CD14-positive monocyte (primary cell): ENCODE data around the gene CHN1. TPM values are rescaled to one million over a fixed set of nuclear protein-coding genes. Genes with fewer than 3 reads are reported as not detected.

ENCODE experiments used
- DNase-seq, 3 donors: peaks; one replicate each; pipeline ENCODE4 v3.0.0-alpha.2; 2011 to 2022
- H2AFZ ChIP-seq: 2 replicates; pipeline ENCODE4 v1.6.0; 2012; ENCODE audit warnings: mild to moderate bottlenecking, low read depth, low read length, inconsistent platforms; ENCODE audit not compliant: insufficient read depth, poor library complexity, severe bottlenecking
- H3K27ac ChIP-seq, 2 donors: 1 replicate in 1 of 2; 2 replicates in 1 of 2; pipeline ENCODE4 v1.5.1; 2012 to 2013; ENCODE audit warnings: low read length in 2 of 2, control low read depth in 1 of 2, inconsistent platforms in 1 of 2, low read depth in 1 of 2, mild to moderate bottlenecking in 1 of 2
- H3K27me3 ChIP-seq, 2 donors: one replicate each; pipeline versions ENCODE4 v1.6.0 to v1.6.1; 2011 to 2013; ENCODE audit warnings: low read length in 2 of 2; ENCODE audit not compliant: control insufficient read depth in 2 of 2, insufficient read depth in 2 of 2
- H3K36me3 ChIP-seq, 2 donors: replicated peaks in 1 of 2; 1 replicate in 1 of 2; 2 replicates in 1 of 2; pipeline versions ENCODE4 v1.5.1 to v1.6.1; 2012 to 2013; ENCODE audit warnings: low read length in 2 of 2, control low read depth in 1 of 2, inconsistent platforms in 1 of 2, mild to moderate bottlenecking in 1 of 2; ENCODE audit not compliant: insufficient read depth in 2 of 2, control insufficient read depth in 1 of 2
- H3K4me1 ChIP-seq, 2 donors: 1 replicate in 1 of 2; 2 replicates in 1 of 2; pipeline versions ENCODE4 v1.5.1 to v1.6.1; 2012 to 2013; ENCODE audit warnings: low read length in 2 of 2, control low read depth in 1 of 2, inconsistent platforms in 1 of 2, mild to moderate bottlenecking in 1 of 2, moderate library complexity in 1 of 2; ENCODE audit not compliant: insufficient read depth in 2 of 2, control insufficient read depth in 1 of 2
- H3K4me2 ChIP-seq: replicated peaks from 2 replicates; pipeline ENCODE3; 2012; ENCODE audit warnings: low read length, moderate library complexity, mild to moderate bottlenecking; ENCODE audit not compliant: poor library complexity, severe bottlenecking; ENCODE audit errors: extremely low read depth
- H3K4me3 ChIP-seq, 3 experiments: fragments of 200-600 bp in 1 of 3; sonication (generic) in 1 of 3; replicated peaks in 1 of 3; 1 replicate in 2 of 3; 2 replicates in 1 of 3; pipeline ENCODE4 v1.5.1; 2011 to 2013; ENCODE audit warnings: low read length in 3 of 3, mild to moderate bottlenecking in 3 of 3, control low read depth in 2 of 3, low read depth in 2 of 3, inconsistent platforms in 1 of 3, moderate library complexity in 1 of 3
- H3K79me2 ChIP-seq: 2 replicates; pipeline ENCODE4 v1.6.0; 2012; ENCODE audit warnings: mild to moderate bottlenecking, control low read depth, inconsistent platforms, low read length, moderate library complexity; ENCODE audit not compliant: insufficient read depth
- H3K9ac ChIP-seq: 2 replicates; pipeline ENCODE4 v1.6.0; 2017; ENCODE audit warnings: low read length, mild to moderate bottlenecking; ENCODE audit not compliant: insufficient read depth, poor library complexity, severe bottlenecking
- H3K9me3 ChIP-seq, 2 donors: replicated peaks in 1 of 2; 1 replicate in 1 of 2; 2 replicates in 1 of 2; pipeline versions ENCODE4 v1.5.1 to v1.6.1; 2012 to 2013; ENCODE audit warnings: low read length in 2 of 2, control low read depth in 1 of 2; ENCODE audit not compliant: control insufficient read depth in 1 of 2, insufficient read depth in 1 of 2
- H4K20me1 ChIP-seq: 2 replicates; pipeline ENCODE4 v1.6.0; 2012; ENCODE audit warnings: mild to moderate bottlenecking, low read length, control low read depth, moderate library complexity; ENCODE audit not compliant: insufficient read depth
- H3K27ac Mint-ChIP-seq, 7 donors: one replicate each; pipeline ENCODE4 v1.8.0; 2020; ENCODE audit warnings: mild to moderate bottlenecking in 7 of 7, mixed read lengths in 7 of 7, moderate library complexity in 6 of 7, inconsistent platforms in 2 of 7
- H3K27me3 Mint-ChIP-seq, 3 donors: one replicate each; pipeline ENCODE4 v1.8.0; 2021 to 2022; ENCODE audit warnings: low read depth in 3 of 3, mild to moderate bottlenecking in 3 of 3, mixed read lengths in 3 of 3, moderate library complexity in 3 of 3, inconsistent platforms in 1 of 3
- H3K36me3 Mint-ChIP-seq, 2 donors: one replicate each; pipeline ENCODE4 v1.8.0; 2020; ENCODE audit warnings: mixed read lengths in 2 of 2, inconsistent platforms in 1 of 2, mild to moderate bottlenecking in 1 of 2
- H3K4me1 Mint-ChIP-seq: one replicate; pipeline ENCODE4 v1.8.0; 2020; ENCODE audit warnings: mild to moderate bottlenecking, mixed read lengths
- H3K4me3 Mint-ChIP-seq, 2 donors: one replicate each; pipeline ENCODE4 v1.8.0; 2020; ENCODE audit warnings: mild to moderate bottlenecking in 2 of 2, mixed read lengths in 2 of 2, moderate library complexity in 1 of 2
- H3K9me3 Mint-ChIP-seq, 7 donors: one replicate each; pipeline ENCODE4 v1.8.0; 2020 to 2022; ENCODE audit warnings: mixed read lengths in 7 of 7, mild to moderate bottlenecking in 6 of 7, moderate library complexity in 6 of 7, inconsistent platforms in 2 of 7
- WGBS: methylation state at CpG from one replicate; pipeline ENCODE4 v1.1.5; 2013; ENCODE audit warnings: missing lambda C conversion rate; ENCODE audit not compliant: insufficient coverage; 5-methylcytosine and 5-hydroxymethylcytosine counted together
- intact Hi-C, 2 donors: fragments of 100-400 bp; cut with micrococcal nuclease; formaldehyde crosslinking; loops; one replicate each; pipeline versions ENCODE4 v1.15.0 to v1.15.1; 2023
- polyA plus RNA-seq, 3 donors: library from polyadenylated mRNA; depleted of rRNA in 1 of 3; unstranded in 2 of 3; stranded (reverse) in 1 of 3; fragments of 300-500 nt in 2 of 3; fragments of >200 nt in 1 of 3; fragmentation: Illumina TruSeq in 2 of 3; gene quantifications; 1 replicate in 2 of 3; 2 replicates in 1 of 3; pipeline ENCODE4 v1.2.3, GENCODE V29; 2012 to 2021
- TF ChIP-seq, protein P1 (sequence below): fragments of 200-600 bp; IDR thresholded peaks from one replicate; pipeline ENCODE4 v1.8.0; 2022; ENCODE audit warnings: antibody characterized with exemption, mild to moderate bottlenecking

The CHN1 gene
- polyA plus RNA-seq, 3 donors: 0.36 TPM; not detected in 2

DNA sequence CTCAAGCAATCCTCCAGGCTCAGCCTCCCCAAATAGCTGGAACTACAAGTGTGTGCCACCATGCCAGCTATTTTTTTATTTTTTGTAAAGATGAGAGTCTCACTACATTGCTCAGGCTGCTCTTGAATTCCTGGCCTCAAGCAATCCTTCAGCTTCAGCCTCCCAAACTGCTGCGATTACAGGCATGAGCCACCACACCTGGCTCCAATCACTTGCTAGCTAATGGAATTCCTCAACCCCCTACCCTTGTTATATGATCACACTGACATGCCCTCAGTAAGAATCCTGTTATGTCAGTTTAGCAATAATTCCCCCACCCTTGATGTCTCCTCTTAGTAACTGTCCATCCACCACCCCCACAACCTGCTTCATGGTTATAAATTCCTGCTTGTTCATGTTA lies 12.3 kb downstream of the CHN1 start:
- no peak overlapping the region for H3K27ac ChIP-seq
- no peak overlapping the region for H3K9ac ChIP-seq
- Mint-ChIP-seq H3K27ac (no peak overlapping the region), H3K4me1 (peaks cover 8% of the 10 kb centered on the region), H3K4me3 (no peak overlapping the region), H3K36me3 (no peaks in the 10 kb centered on the region), H3K9me3 (peaks cover 0 to 2% (median 0%) of the 10 kb centered on the region in 7 donors), H3K27me3 (peaks cover 13 to 28% (median 19%) of the 10 kb centered on the region in 3 donors)
- H3K27me3 ChIP-seq: peaks cover 4 to 24% of the 10 kb centered on the region in 2 donors
- no peak overlapping the region for H3K4me2 ChIP-seq
- no peak overlapping the region for H2AFZ ChIP-seq
- DNase-seq: no peak
- WGBS: 100% methylated on average over 1 of the region's 1 CpG
- no peaks in the 10 kb centered on the region for H4K20me1 ChIP-seq
- no peaks in the 10 kb centered on the region for H3K4me1 ChIP-seq
- no peaks in the 10 kb centered on the region for H3K79me2 ChIP-seq
- H3K36me3 ChIP-seq: no peaks in the 10 kb centered on the region
- intact Hi-C loops: no loop called here
- H3K9me3 ChIP-seq: no peaks in the 10 kb centered on the region
- TF ChIP-seq, protein P1, sequence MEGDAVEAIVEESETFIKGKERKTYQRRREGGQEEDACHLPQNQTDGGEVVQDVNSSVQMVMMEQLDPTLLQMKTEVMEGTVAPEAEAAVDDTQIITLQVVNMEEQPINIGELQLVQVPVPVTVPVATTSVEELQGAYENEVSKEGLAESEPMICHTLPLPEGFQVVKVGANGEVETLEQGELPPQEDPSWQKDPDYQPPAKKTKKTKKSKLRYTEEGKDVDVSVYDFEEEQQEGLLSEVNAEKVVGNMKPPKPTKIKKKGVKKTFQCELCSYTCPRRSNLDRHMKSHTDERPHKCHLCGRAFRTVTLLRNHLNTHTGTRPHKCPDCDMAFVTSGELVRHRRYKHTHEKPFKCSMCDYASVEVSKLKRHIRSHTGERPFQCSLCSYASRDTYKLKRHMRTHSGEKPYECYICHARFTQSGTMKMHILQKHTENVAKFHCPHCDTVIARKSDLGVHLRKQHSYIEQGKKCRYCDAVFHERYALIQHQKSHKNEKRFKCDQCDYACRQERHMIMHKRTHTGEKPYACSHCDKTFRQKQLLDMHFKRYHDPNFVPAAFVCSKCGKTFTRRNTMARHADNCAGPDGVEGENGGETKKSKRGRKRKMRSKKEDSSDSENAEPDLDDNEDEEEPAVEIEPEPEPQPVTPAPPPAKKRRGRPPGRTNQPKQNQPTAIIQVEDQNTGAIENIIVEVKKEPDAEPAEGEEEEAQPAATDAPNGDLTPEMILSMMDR: no peak
- H3K4me3 ChIP-seq: no peak overlapping the region

DNA sequence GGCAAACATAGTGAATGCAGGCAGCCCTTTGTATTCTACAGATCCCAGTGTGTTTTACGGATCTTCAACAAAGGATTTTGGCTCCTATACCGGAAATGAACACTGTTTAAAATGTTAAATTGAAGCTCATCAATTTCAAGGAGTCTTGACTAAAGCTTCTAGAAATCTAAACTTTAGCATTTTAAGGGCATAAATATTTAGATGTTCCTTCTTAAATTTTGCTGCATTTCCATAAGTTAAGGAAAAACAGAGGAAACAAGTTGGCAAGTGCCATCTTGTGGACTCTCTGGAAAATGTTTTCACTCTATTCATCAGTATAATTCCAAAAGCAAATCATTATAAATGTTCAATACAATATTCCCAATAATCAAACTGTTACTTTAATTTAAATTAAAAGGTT lies 19.6 kb downstream of the CHN1 start:
- Histone ChIP-seq H3K9me3 (no peaks in the 10 kb centered on the region), H3K4me2 (no peak overlapping the region), H3K79me2 (no peaks in the 10 kb centered on the region), H4K20me1 (no peaks in the 10 kb centered on the region), H2AFZ (no peak overlapping the region), H3K4me3 (no peak overlapping the region), H3K9ac (no peak overlapping the region), H3K36me3 (no peaks in the 10 kb centered on the region), H3K27ac (no peak overlapping the region), H3K27me3 (peaks cover 0 to 21% of the 10 kb centered on the region in 2 donors), H3K4me1 (no peaks in the 10 kb centered on the region)
- no peak for DNase-seq
- peaks cover 5 to 27% (median 7%) of the 10 kb centered on the region in 3 donors for H3K27me3 Mint-ChIP-seq
- WGBS: 100% methylated on average over 1 of the region's 2 CpGs
- no peaks in the 10 kb centered on the region for H3K36me3 Mint-ChIP-seq
- H3K4me3 Mint-ChIP-seq: no peak overlapping the region
- no peak overlapping the region for H3K27ac Mint-ChIP-seq
- TF ChIP-seq, protein P1: no peak
- H3K4me1 Mint-ChIP-seq: no peaks in the 10 kb centered on the region
- intact Hi-C loops: no loop called here
- H3K9me3 Mint-ChIP-seq: no peaks in the 10 kb centered on the region
